GM12872 (cell line): ENCODE results near the gene ADAMTS15.

ENCODE experiments used
- TF ChIP-seq, protein P1 (sequence below): IDR thresholded peaks from 3 replicates; pipeline ENCODE4 v1.5.1; 2011; ENCODE audit warnings: low read depth, mild to moderate bottlenecking, low read length, moderate library complexity; ENCODE audit not compliant: insufficient read depth

The ADAMTS15 gene

DNA sequence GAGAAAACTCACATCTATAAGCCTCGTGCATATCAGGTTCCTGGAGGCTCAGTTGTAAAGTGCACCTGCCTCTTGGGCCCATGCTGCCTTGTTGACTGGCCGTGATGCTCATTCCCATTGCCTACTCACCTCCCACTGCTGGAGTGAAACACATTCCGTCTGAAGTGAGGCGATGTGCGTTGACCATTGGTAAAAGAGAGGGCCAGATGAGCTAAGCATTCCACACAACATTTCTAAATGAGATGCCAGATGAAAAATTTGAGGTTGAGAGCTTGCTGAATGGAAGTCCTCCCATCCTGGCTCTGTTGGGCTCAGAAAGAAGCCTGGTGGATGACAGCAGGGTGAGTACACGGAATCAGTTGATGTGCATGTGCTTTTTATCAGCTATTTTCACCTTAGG is 8.6 kb upstream of the ADAMTS15 start:
- TF ChIP-seq, protein P1, sequence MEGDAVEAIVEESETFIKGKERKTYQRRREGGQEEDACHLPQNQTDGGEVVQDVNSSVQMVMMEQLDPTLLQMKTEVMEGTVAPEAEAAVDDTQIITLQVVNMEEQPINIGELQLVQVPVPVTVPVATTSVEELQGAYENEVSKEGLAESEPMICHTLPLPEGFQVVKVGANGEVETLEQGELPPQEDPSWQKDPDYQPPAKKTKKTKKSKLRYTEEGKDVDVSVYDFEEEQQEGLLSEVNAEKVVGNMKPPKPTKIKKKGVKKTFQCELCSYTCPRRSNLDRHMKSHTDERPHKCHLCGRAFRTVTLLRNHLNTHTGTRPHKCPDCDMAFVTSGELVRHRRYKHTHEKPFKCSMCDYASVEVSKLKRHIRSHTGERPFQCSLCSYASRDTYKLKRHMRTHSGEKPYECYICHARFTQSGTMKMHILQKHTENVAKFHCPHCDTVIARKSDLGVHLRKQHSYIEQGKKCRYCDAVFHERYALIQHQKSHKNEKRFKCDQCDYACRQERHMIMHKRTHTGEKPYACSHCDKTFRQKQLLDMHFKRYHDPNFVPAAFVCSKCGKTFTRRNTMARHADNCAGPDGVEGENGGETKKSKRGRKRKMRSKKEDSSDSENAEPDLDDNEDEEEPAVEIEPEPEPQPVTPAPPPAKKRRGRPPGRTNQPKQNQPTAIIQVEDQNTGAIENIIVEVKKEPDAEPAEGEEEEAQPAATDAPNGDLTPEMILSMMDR: no peak

DNA sequence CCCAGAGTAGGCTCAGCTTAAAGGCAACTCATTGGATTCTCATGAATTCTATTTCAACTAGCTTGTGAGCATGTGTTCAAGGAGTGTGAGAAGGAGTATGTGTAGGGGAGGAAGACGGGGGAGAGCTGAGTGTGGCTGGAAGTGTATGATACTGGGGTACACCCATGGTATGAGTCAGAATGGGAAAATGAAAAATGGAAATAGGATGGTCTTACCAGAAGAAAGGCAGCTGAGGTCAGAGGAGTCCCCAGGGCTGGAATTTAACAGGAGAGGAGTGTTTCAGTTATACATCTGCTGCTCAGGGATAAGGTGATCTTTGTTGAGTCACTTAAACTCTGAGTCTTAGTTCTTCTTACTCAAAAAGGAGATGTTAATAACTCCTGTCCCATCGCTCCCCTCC is 6.7 kb upstream of the ADAMTS15 start:
- TF ChIP-seq, protein P1: no peak

DNA sequence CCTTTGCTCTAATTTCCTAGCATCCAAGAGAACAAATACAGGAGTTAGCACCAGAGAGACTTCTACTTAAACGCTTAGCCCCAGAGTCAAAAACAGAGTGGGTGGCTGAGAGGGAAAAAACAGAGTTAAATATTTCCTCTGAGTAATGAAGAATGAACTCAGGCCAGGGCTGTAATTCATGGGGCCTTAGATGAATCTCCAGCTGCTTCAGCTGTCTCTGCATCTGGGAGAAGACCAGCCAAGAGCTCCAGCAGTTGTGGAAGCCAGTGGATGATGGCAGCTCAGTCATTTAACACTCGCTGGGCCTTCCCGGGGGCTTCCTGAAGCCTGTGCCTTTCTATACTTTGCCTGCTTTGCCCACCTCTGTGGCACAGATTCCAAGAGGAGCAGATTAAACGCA is 5.7 kb upstream of the ADAMTS15 start:
- TF ChIP-seq, protein P1: no peak

DNA sequence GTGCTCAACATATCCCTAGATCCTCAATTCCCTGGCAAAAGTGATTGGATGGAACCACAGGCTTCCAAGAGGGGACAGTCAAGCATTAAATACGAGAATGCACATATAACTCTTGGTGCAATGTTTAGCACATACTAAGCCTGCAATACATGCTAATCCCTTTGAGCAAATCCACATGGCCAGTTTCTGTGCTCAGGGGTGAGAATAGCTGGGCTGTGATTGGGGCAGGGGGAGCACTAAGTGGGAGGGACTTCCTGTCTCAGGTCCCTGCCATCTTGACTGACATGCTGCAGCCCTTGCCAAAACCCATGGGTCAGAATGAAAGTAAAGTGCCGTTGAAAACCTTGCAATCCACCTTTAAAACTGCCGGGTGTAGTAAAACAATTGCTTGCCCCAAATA is 2.7 kb upstream of the ADAMTS15 start:
- TF ChIP-seq, protein P1: no peak

DNA sequence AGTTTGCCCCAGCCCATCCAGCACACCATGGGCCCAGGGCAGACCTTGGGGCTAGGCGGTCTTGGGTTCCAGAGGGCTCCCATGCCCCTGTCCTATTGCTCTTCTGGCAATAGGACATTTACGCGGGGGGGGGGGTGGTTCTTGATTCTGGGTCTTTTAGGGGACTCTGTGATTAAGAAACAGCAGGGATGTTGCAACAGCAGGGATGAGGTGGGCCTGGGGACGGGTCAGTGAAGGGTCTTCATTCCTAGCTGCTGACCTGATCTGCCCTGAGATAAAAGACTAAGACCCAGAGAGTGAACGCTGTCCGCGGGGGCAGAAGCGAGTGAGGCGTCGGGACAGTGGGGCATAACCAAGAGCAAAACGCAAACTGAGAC is 418 bp upstream of the ADAMTS15 start:
- TF ChIP-seq, protein P1: no peak

DNA sequence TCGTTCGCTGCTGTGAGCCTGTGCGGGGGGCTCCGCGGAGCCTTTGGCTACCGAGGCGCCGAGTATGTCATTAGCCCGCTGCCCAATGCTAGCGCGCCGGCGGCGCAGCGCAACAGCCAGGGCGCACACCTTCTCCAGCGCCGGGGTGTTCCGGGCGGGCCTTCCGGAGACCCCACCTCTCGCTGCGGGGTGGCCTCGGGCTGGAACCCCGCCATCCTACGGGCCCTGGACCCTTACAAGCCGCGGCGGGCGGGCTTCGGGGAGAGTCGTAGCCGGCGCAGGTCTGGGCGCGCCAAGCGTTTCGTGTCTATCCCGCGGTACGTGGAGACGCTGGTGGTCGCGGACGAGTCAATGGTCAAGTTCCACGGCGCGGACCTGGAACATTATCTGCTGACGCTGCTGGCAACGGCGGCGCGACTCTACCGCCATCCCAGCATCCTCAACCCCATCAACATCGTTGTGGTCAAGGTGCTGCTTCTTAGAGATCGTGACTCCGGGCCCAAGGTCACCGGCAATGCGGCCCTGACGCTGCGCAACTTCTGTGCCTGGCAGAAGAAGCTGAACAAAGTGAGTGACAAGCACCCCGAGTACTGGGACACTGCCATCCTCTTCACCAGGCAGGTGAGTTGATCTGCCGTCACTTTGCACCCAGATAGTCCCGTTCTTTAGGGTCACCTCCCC is 1.0 kb downstream of the ADAMTS15 start:
- TF ChIP-seq, protein P1: no peak

DNA sequence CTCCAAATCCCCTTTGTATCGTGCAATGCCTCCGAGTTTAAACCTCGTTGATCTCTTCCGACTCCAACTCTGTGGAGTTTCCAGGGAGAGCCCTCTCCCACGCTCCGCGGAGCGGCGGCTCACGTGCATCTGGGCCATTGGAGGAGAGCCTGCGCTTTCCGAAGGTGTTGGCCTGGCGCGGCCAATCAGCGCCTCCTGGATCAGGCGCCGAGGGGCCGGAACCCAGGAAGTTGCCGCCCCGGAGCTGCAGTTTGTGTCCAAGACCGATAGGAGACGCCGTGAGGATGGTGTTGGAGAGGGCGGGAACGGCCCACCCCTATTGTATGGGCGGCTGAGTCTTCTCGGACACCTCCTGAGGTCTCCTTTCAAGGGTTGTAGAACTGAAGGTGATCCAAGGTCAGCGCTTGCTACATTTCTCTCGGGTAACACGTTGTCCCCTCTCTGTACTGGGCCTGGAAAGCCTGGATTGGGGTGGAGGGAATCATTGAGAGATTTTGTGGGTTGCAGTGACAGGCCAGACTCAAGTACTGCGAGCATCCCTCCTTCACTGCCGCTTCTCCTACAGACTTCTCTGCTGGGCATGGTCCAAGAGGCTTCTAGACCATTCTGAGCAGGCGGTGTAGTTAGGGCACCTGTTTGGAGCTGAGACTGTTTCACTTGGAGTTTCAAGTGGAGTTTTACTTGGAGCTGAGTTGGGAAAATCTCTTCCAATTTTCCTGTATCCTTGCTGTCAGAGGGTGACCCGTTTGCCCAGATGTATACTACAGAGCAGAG is 1.7 kb downstream of the ADAMTS15 start:
- TF ChIP-seq, protein P1: no peak
